ENCODE results near the gene SREBF2. TPM values are rescaled to one million over a fixed set of nuclear protein-coding genes. Genes with fewer than 3 reads are reported as not detected.
A peak's percentile ranks its signal among the peaks of the same experiment; 100 is the strongest.

SREBF2 gene
- total RNA-seq, 1 experiment from 2014 or later = 129 TPM

MicroRNA genes within 50 kb of the gene (microRNA counts, 767-probe panel; counts per million panel counts)
- microRNA hsa-miR-33a-5p = not detected

Small RNAs within 50 kb of the gene (microRNA-seq; reads per million reads assigned to microRNA genes)
- 107 reads per million, percentile 64 among the genes with 10 or more reads in this experiment for gene MIR33A (ENCODE audit: borderline number of aligned reads)

Other genes starting within 250 kb of the SREBF2 start
- gene PMM1, start 243.3 kb upstream of the SREBF2 start, total RNA-seq (2021; ENCODE audit: unreplicated experiment) = 31.7 TPM
- 40.8 TPM for gene DESI1, start 212.1 kb upstream of the SREBF2 start, total RNA-seq (2021; ENCODE audit: unreplicated experiment)
- 588 TPM for gene XRCC6, start 211.8 kb upstream of the SREBF2 start, total RNA-seq (2021; ENCODE audit: unreplicated experiment)
- gene SNU13, start 144.2 kb upstream of the SREBF2 start, total RNA-seq (2021; ENCODE audit: unreplicated experiment) = 283 TPM
- 0.64 TPM for gene MEI1, start 133.6 kb upstream of the SREBF2 start, total RNA-seq (2021; ENCODE audit: unreplicated experiment)
- gene CCDC134, start 32.4 kb upstream of the SREBF2 start, total RNA-seq (2021; ENCODE audit: unreplicated experiment) = 15.8 TPM
- gene SHISA8, start 82.0 kb downstream of the SREBF2 start, total RNA-seq (2021; ENCODE audit: unreplicated experiment) = 13.9 TPM
- gene TNFRSF13C, start 93.7 kb downstream of the SREBF2 start, total RNA-seq (2021; ENCODE audit: unreplicated experiment) = 3.7 TPM
- gene CENPM, start 114.0 kb downstream of the SREBF2 start, total RNA-seq (2021; ENCODE audit: unreplicated experiment) = 44.7 TPM
- 9.3 TPM for gene SEPTIN3, start 136.3 kb downstream of the SREBF2 start, total RNA-seq (2021; ENCODE audit: unreplicated experiment)
- not detected for gene WBP2NL, start 165.7 kb downstream of the SREBF2 start, total RNA-seq (2021; ENCODE audit: unreplicated experiment)
- 21.2 TPM for gene NAGA, start 237.7 kb downstream of the SREBF2 start, total RNA-seq (2021; ENCODE audit: unreplicated experiment)
- gene PHETA2, start 241.1 kb downstream of the SREBF2 start, total RNA-seq (2021; ENCODE audit: unreplicated experiment) = 0.22 TPM
- gene SMDT1, start 246.6 kb downstream of the SREBF2 start, total RNA-seq (2021; ENCODE audit: unreplicated experiment) = 51.9 TPM